Mesothelial cell of epicardium (in vitro differentiated cells): ENCODE measurements around the gene RASSF3. TPM values are rescaled to one million over a fixed set of nuclear protein-coding genes. Genes with fewer than 3 reads are reported as not detected.
"Not testable (repeated sequence)": the region's sequence is repeated elsewhere in the genome, so short reads cannot be mapped to it uniquely, and the experiment has no call there.

Experiments
- DNase-seq, 2 experiments: peaks; one replicate each; pipeline ENCODE4 v3.0.0; 2021; ENCODE audit warnings: low spot score in 2 of 2; ENCODE audit not compliant: unreplicated experiment in 2 of 2
- H3K27ac Mint-ChIP-seq: 2 replicates; pipeline ENCODE4 v1.8.0; 2021; ENCODE audit warnings: mixed read lengths
- H3K27me3 Mint-ChIP-seq: 2 replicates; pipeline ENCODE4 v1.8.0; 2021; ENCODE audit warnings: low read depth, mixed read lengths
- H3K36me3 Mint-ChIP-seq: 2 replicates; pipeline ENCODE4 v1.8.0; 2021; ENCODE audit warnings: mixed read lengths
- H3K4me1 Mint-ChIP-seq: 2 replicates; pipeline ENCODE4 v1.8.0; 2021; ENCODE audit warnings: mixed read lengths
- H3K4me3 Mint-ChIP-seq: 2 replicates; pipeline ENCODE4 v1.8.0; 2021; ENCODE audit warnings: mild to moderate bottlenecking, moderate library complexity, mixed read lengths
- H3K9me3 Mint-ChIP-seq: 2 replicates; pipeline ENCODE4 v1.8.0; 2021; ENCODE audit warnings: mixed read lengths
- total RNA-seq: library from RNA; stranded (reverse); gene quantifications from 3 replicates; pipeline ENCODE4 v1.2.1, GENCODE V29; 2021
- TF ChIP-seq, protein P1 (sequence below): fragments of 200-600 bp; sonication (generic); IDR thresholded peaks from one replicate; pipeline ENCODE4 v1.5.0; 2021; ENCODE audit warnings: antibody characterized with exemption; ENCODE audit not compliant: unreplicated experiment

Gene RASSF3
- total RNA-seq, 1 donor from 2014 or later, result 16.3 TPM

DNA sequence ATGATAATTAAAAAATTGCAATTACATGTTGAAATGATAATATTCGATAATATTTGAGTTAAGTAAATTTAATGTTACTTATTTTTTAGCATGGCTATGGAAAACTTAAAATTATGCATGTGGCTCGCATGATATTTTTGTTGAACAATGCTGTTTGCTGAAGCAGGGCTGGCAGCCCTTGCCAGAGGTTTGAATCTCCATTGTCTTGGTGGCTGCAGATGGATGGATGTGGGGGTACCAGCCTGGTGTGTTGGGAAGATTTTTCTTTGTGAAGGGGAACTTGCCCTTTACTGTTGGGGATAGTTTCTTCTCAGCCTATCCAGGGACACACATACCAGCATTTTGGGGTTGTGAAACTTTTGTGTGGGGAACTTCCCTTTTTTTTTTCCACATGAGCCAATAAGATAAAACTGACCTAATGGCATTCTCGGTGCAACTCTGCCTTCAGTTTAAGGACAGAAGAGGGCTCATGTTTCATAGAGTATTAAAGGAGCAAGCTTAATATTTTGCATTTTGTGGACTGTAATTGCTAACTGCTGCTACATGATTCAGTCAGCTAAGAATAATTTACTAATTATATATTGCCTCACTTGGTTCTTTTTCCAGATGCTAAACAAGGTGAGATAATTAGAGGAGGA is 8.8 kb downstream of the RASSF3 start:
- H3K27me3 Mint-ChIP-seq, result no peaks in the 10 kb centered on the region
- DNase-seq, result no peak
- peaks cover 15% of the 10 kb centered on the region for H3K4me1 Mint-ChIP-seq
- H3K9me3 Mint-ChIP-seq, result no peaks in the 10 kb centered on the region
- no peak overlapping the region for H3K4me3 Mint-ChIP-seq
- peak overlapping the region; percentile 8 for H3K27ac Mint-ChIP-seq
- peaks cover 4% of the 10 kb centered on the region for H3K36me3 Mint-ChIP-seq
- TF ChIP-seq, protein P1, sequence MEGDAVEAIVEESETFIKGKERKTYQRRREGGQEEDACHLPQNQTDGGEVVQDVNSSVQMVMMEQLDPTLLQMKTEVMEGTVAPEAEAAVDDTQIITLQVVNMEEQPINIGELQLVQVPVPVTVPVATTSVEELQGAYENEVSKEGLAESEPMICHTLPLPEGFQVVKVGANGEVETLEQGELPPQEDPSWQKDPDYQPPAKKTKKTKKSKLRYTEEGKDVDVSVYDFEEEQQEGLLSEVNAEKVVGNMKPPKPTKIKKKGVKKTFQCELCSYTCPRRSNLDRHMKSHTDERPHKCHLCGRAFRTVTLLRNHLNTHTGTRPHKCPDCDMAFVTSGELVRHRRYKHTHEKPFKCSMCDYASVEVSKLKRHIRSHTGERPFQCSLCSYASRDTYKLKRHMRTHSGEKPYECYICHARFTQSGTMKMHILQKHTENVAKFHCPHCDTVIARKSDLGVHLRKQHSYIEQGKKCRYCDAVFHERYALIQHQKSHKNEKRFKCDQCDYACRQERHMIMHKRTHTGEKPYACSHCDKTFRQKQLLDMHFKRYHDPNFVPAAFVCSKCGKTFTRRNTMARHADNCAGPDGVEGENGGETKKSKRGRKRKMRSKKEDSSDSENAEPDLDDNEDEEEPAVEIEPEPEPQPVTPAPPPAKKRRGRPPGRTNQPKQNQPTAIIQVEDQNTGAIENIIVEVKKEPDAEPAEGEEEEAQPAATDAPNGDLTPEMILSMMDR, result no peak

- Mint-ChIP-seq H3K27me3 (no peaks in the 10 kb centered on the region), H3K4me1 (peaks cover 21% of the 10 kb centered on the region), H3K4me3 (no peak overlapping the region), H3K9me3 (no peaks in the 10 kb centered on the region), H3K36me3 (no peaks in the 10 kb centered on the region), H3K27ac (no peak overlapping the region)
- DNase-seq, result no peak
- TF ChIP-seq, protein P1, result no peak
These were observed 11.1 kb downstream of the RASSF3 start for GRCh38 chr12:64621257-64621942.

- H3K27me3 Mint-ChIP-seq, result no peaks in the 10 kb centered on the region
- H3K4me1 Mint-ChIP-seq, result peaks cover 18% of the 10 kb centered on the region
- TF ChIP-seq, protein P1, result no peak
- no peak overlapping the region for H3K4me3 Mint-ChIP-seq
- H3K36me3 Mint-ChIP-seq, result no peaks in the 10 kb centered on the region
- H3K9me3 Mint-ChIP-seq, result no peaks in the 10 kb centered on the region
- no peak for DNase-seq
- H3K27ac Mint-ChIP-seq, result peak overlapping the region; percentile 17
These were observed 13.7 kb downstream of the RASSF3 start for GRCh38 chr12:64624035-64624434.

- Mint-ChIP-seq H3K4me1 (peaks cover 13% of the 10 kb centered on the region), H3K4me3 (peak overlapping the region; percentile 55)
- DNase-seq, result peak in 1 of 2 experiments; percentile 39
These were observed 15.2 kb downstream of the RASSF3 start for GRCh38 chr12:64625243-64626077.

GRCh38 chr12:64626588-64626987 is 16.3 kb downstream of the RASSF3 start:
- H3K9me3 Mint-ChIP-seq, H3K4me3 Mint-ChIP-seq, H3K27me3 Mint-ChIP-seq, DNase-seq, H3K27ac Mint-ChIP-seq: not testable (repeated sequence)
- peaks cover 13% of the 10 kb centered on the region for H3K4me1 Mint-ChIP-seq
- peaks cover 10% of the 10 kb centered on the region for H3K36me3 Mint-ChIP-seq

More at GRCh38 chr12:64625243-64626077, 15.2 kb downstream of the RASSF3 start:
- TF ChIP-seq, protein P1, result no peak
- H3K27me3 Mint-ChIP-seq, result no peaks in the 10 kb centered on the region
- H3K9me3 Mint-ChIP-seq, result no peaks in the 10 kb centered on the region
- H3K27ac Mint-ChIP-seq, result peak overlapping the region; percentile 99
- peaks cover 1% of the 10 kb centered on the region for H3K36me3 Mint-ChIP-seq

- Mint-ChIP-seq H3K36me3 (peaks cover 20% of the 10 kb centered on the region), H3K27me3 (no peaks in the 10 kb centered on the region), H3K4me3 (no peak overlapping the region), H3K9me3 (peaks cover 8% of the 10 kb centered on the region), H3K4me1 (peaks cover 13% of the 10 kb centered on the region), H3K27ac (no peak overlapping the region)
- DNase-seq, result no peak
- TF ChIP-seq, protein P1, result no peak
These were observed 17.5 kb downstream of the RASSF3 start for GRCh38 chr12:64627771-64628170.
